HL-60 (cell line): ENCODE results near the gene MPST.
A peak's percentile ranks its signal among the peaks of the same experiment; 100 is the strongest.

Experiments
- TF ChIP-seq, protein P1 (sequence below): IDR thresholded peaks from one replicate; pipeline ENCODE4 v1.5.1; 2011; ENCODE audit warnings: low read length, control low read depth, inconsistent platforms; ENCODE audit not compliant: insufficient read depth
- TF ChIP-seq, protein P2 (sequence below): IDR thresholded peaks from 2 replicates; pipeline ENCODE4 v1.6.1; 2012; ENCODE audit warnings: low read depth; ENCODE audit not compliant: insufficient replicate concordance

DNA sequence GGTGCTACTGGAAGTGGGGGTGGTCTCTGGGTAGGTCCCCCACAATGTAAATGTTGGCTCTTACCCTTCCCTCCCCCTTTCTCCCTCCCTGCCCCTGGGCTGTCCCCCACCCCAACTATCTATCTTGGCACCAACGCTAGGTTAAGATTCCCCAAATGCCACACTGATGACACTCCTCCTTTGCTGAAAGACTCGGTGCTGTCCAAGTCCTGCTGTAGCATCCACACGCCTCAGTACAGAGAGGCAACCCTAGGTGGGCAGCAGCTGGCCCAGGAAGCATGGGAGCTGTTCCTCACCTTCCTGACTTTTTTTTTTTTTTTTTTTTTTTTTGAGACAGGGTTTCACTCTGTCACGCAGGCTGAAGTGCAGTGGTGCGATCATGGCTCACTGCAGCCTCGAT is 28.6 kb downstream of the MPST start:
- TF ChIP-seq, protein P1, sequence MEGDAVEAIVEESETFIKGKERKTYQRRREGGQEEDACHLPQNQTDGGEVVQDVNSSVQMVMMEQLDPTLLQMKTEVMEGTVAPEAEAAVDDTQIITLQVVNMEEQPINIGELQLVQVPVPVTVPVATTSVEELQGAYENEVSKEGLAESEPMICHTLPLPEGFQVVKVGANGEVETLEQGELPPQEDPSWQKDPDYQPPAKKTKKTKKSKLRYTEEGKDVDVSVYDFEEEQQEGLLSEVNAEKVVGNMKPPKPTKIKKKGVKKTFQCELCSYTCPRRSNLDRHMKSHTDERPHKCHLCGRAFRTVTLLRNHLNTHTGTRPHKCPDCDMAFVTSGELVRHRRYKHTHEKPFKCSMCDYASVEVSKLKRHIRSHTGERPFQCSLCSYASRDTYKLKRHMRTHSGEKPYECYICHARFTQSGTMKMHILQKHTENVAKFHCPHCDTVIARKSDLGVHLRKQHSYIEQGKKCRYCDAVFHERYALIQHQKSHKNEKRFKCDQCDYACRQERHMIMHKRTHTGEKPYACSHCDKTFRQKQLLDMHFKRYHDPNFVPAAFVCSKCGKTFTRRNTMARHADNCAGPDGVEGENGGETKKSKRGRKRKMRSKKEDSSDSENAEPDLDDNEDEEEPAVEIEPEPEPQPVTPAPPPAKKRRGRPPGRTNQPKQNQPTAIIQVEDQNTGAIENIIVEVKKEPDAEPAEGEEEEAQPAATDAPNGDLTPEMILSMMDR, result no peak
- TF ChIP-seq, protein P2, sequence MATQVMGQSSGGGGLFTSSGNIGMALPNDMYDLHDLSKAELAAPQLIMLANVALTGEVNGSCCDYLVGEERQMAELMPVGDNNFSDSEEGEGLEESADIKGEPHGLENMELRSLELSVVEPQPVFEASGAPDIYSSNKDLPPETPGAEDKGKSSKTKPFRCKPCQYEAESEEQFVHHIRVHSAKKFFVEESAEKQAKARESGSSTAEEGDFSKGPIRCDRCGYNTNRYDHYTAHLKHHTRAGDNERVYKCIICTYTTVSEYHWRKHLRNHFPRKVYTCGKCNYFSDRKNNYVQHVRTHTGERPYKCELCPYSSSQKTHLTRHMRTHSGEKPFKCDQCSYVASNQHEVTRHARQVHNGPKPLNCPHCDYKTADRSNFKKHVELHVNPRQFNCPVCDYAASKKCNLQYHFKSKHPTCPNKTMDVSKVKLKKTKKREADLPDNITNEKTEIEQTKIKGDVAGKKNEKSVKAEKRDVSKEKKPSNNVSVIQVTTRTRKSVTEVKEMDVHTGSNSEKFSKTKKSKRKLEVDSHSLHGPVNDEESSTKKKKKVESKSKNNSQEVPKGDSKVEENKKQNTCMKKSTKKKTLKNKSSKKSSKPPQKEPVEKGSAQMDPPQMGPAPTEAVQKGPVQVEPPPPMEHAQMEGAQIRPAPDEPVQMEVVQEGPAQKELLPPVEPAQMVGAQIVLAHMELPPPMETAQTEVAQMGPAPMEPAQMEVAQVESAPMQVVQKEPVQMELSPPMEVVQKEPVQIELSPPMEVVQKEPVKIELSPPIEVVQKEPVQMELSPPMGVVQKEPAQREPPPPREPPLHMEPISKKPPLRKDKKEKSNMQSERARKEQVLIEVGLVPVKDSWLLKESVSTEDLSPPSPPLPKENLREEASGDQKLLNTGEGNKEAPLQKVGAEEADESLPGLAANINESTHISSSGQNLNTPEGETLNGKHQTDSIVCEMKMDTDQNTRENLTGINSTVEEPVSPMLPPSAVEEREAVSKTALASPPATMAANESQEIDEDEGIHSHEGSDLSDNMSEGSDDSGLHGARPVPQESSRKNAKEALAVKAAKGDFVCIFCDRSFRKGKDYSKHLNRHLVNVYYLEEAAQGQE, result peak; percentile 64
